H1 (cell line): ENCODE measurements around the gene RILPL1. TPM values are rescaled to one million over a fixed set of nuclear protein-coding genes. Genes with fewer than 3 reads are reported as not detected.

Experiments
- CTCF ChIA-PET: fragments of 300-600 bp; sonication (Branson Sonifier 250); formaldehyde crosslinking; loops from one replicate; lab custom pipeline; 2021; ENCODE audit not compliant: partially characterized antibody; lab: Charles Lee
- POLR2A ChIA-PET: fragments of 300-600 bp; sonication (Branson Sonifier 250); formaldehyde crosslinking; loops from one replicate; lab custom pipeline; 2021; ENCODE audit warnings: inconsistent platforms; ENCODE audit not compliant: partially characterized antibody; lab: Charles Lee
- DNase-seq, 2 experiments: peaks; one replicate each; pipeline versions ENCODE4 v3.0.0 to v3.0.0-alpha.2; 2010 to 2022; ENCODE audit warnings: low spot score in 2 of 2, low read depth in 1 of 2, mixed read lengths in 1 of 2
- FAIRE-seq: peaks from 2 replicates; lab custom pipeline; 2011; peaks lifted over from hg19 to GRCh38; lab: Jason Lieb, UNC
- H2AFZ ChIP-seq: 2 replicates; pipeline ENCODE4 v1.8.1; 2012; ENCODE audit warnings: low read length, inconsistent platforms
- H2AK5ac ChIP-seq: 2 replicates; pipeline ENCODE4 v1.6.1; 2013; ENCODE audit warnings: low read depth, low read length
- H2BK120ac ChIP-seq: replicated peaks from 2 replicates; pipeline ENCODE3; 2013; ENCODE audit warnings: low read depth, low read length, inconsistent platforms
- H2BK12ac ChIP-seq: 2 replicates; pipeline ENCODE4 v1.6.1; 2013; ENCODE audit warnings: low read depth, low read length
- H2BK15ac ChIP-seq: 2 replicates; pipeline ENCODE4 v1.6.1; 2013; ENCODE audit warnings: low read length
- H2BK20ac ChIP-seq: 2 replicates; pipeline ENCODE4 v1.6.1; 2013; ENCODE audit warnings: low read length
- H2BK5ac ChIP-seq: 2 replicates; pipeline ENCODE4 v1.6.1; 2013; ENCODE audit warnings: low read depth, low read length
- H3K14ac ChIP-seq: 2 replicates; pipeline ENCODE4 v1.6.1; 2013; ENCODE audit warnings: inconsistent platforms; ENCODE audit not compliant: insufficient read length
- H3K18ac ChIP-seq: 2 replicates; pipeline ENCODE4 v1.6.1; 2013; ENCODE audit warnings: low read length; ENCODE audit errors: extremely low read depth
- H3K23ac ChIP-seq: 2 replicates; pipeline ENCODE4 v1.6.1; 2013; ENCODE audit warnings: inconsistent platforms; ENCODE audit not compliant: insufficient read length
- H3K23me2 ChIP-seq: 2 replicates; pipeline ENCODE4 v1.6.1; 2013; ENCODE audit warnings: low read depth, low read length
- H3K27ac ChIP-seq: 2 replicates; pipeline ENCODE4 v1.6.1; 2011; ENCODE audit warnings: low read depth, low read length, inconsistent platforms
- H3K27me3 ChIP-seq, 4 experiments: replicated peaks in 1 of 4; 1 replicate in 1 of 4; 2 replicates in 3 of 4; pipeline versions ENCODE4 v1.6.1 to v1.8.1; 2011 to 2013; ENCODE audit warnings: low read length in 3 of 4, mild to moderate bottlenecking in 3 of 4, inconsistent platforms in 2 of 4, mixed read lengths in 2 of 4, moderate library complexity in 1 of 4; ENCODE audit not compliant: control insufficient read depth in 3 of 4, insufficient read depth in 3 of 4; ENCODE audit errors: extremely low read depth in 1 of 4
- H3K36me3 ChIP-seq, 4 experiments: 2 replicates each; pipeline versions ENCODE4 v1.6.1 to v1.8.1; 2011 to 2013; ENCODE audit warnings: mild to moderate bottlenecking in 4 of 4, low read length in 3 of 4, moderate library complexity in 2 of 4, control low read depth in 1 of 4, inconsistent platforms in 1 of 4; ENCODE audit not compliant: insufficient read depth in 4 of 4, control insufficient read depth in 2 of 4
- H3K4ac ChIP-seq: replicated peaks from 2 replicates; pipeline ENCODE3; 2013; ENCODE audit warnings: low read length, low read depth, mixed read lengths, inconsistent platforms; ENCODE audit not compliant: insufficient read length
- H3K4me1 ChIP-seq, 4 experiments: replicated peaks in 1 of 4; 1 replicate in 1 of 4; 2 replicates in 3 of 4; pipeline versions ENCODE4 v1.6.1 to v1.8.1; 2011 to 2013; ENCODE audit warnings: low read length in 3 of 4, inconsistent platforms in 2 of 4, mixed read lengths in 1 of 4; ENCODE audit not compliant: insufficient read depth in 4 of 4, control insufficient read depth in 3 of 4
- H3K4me2 ChIP-seq, 2 experiments: 2 replicates each; pipeline versions ENCODE4 v1.6.1 to v1.8.1; 2011 to 2013; ENCODE audit warnings: low read depth in 2 of 2, low read length in 2 of 2, control low read depth in 1 of 2, inconsistent platforms in 1 of 2, mild to moderate bottlenecking in 1 of 2; ENCODE audit not compliant: insufficient read depth in 1 of 2
- H3K4me3 ChIP-seq, 4 experiments: fragments of 200-600, 300-600 bp in 1 of 4; sonication (generic), shearing (Covaris generic), sonication (Bioruptor Twin) in 1 of 4; 2 replicates each; pipeline versions ENCODE4 v1.5.1 to v1.8.1; 2011 to 2016; ENCODE audit warnings: low read length in 4 of 4, low read depth in 3 of 4, control low read depth in 2 of 4, inconsistent platforms in 2 of 4, mild to moderate bottlenecking in 2 of 4, mixed read lengths in 1 of 4, moderate library complexity in 1 of 4; ENCODE audit not compliant: insufficient read depth in 2 of 4; ENCODE audit errors: extremely low read depth in 1 of 4
- H3K56ac ChIP-seq: replicated peaks from 2 replicates; pipeline ENCODE3; 2013; ENCODE audit warnings: low read depth, mild to moderate bottlenecking, mixed read lengths, low read length, inconsistent platforms; ENCODE audit not compliant: insufficient read length
- H3K79me1 ChIP-seq: 2 replicates; pipeline ENCODE4 v1.6.1; 2013; ENCODE audit warnings: low read depth, low read length, control low read depth
- H3K79me2 ChIP-seq, 2 experiments: 2 replicates each; pipeline versions ENCODE4 v1.6.1 to v1.8.1; 2012 to 2013; ENCODE audit warnings: low read length in 2 of 2, mild to moderate bottlenecking in 2 of 2, inconsistent platforms in 1 of 2; ENCODE audit not compliant: insufficient read depth in 2 of 2, control insufficient read depth in 1 of 2
- H3K9ac ChIP-seq, 4 experiments: replicated peaks in 1 of 4; 1 replicate in 1 of 4; 2 replicates in 3 of 4; pipeline versions ENCODE4 v1.6.1 to v1.8.1; 2011 to 2013; ENCODE audit warnings: low read depth in 3 of 4, low read length in 3 of 4, control low read depth in 2 of 4, mild to moderate bottlenecking in 2 of 4, moderate library complexity in 2 of 4, inconsistent platforms in 1 of 4; ENCODE audit errors: extremely low read depth in 1 of 4
- H3K9me3 ChIP-seq, 2 experiments: 2 replicates each; pipeline versions ENCODE4 v1.6.1 to v1.8.1; 2012 to 2013; ENCODE audit warnings: mild to moderate bottlenecking in 2 of 2, moderate library complexity in 2 of 2, control low read depth in 1 of 2, inconsistent platforms in 1 of 2, low read depth in 1 of 2, low read length in 1 of 2, mixed read lengths in 1 of 2; ENCODE audit not compliant: insufficient read depth in 2 of 2
- H4K20me1 ChIP-seq, 2 experiments: replicated peaks in 1 of 2; 2 replicates each; pipeline versions ENCODE3 to v1.8.1; 2011 to 2013; ENCODE audit warnings: inconsistent platforms in 2 of 2, low read length in 2 of 2, mild to moderate bottlenecking in 1 of 2; ENCODE audit not compliant: insufficient read depth in 2 of 2, control insufficient read depth in 1 of 2
- H4K5ac ChIP-seq: 2 replicates; pipeline ENCODE4 v1.6.1; 2013; ENCODE audit warnings: low read length, low read depth, mixed read lengths, inconsistent platforms; ENCODE audit not compliant: insufficient read length
- H4K8ac ChIP-seq: 2 replicates; pipeline ENCODE4 v1.8.0; 2013; ENCODE audit warnings: mild to moderate bottlenecking, moderate library complexity, low read length, inconsistent platforms; ENCODE audit not compliant: insufficient read depth; ENCODE audit errors: extremely low read depth
- H4K91ac ChIP-seq: replicated peaks from 2 replicates; pipeline ENCODE3; 2013; ENCODE audit warnings: low read length, mixed read lengths, inconsistent platforms; ENCODE audit not compliant: insufficient read length
- EGR1 ChIP-seq: IDR thresholded peaks from 2 replicates; pipeline ENCODE4 v1.6.1; 2011; ENCODE audit warnings: low read depth, low read length, borderline replicate concordance
- EZH2 ChIP-seq: fragments of 200-600 bp; sonication (generic); IDR thresholded peaks from 2 replicates; pipeline ENCODE4 v1.7.1; 2012; ENCODE audit warnings: low read depth, mild to moderate bottlenecking, moderate library complexity, low read length, inconsistent platforms; ENCODE audit not compliant: severe bottlenecking
- KDM1A ChIP-seq: fragments of 200-600, 300-600 bp; sonication (generic); IDR thresholded peaks from 2 replicates; pipeline ENCODE4 v1.7.1; 2016; ENCODE audit warnings: mild to moderate bottlenecking, low read length, borderline replicate concordance
- POLR2A ChIP-seq, 2 experiments: IDR thresholded peaks; 1 replicate in 1 of 2; 2 replicates in 1 of 2; pipeline ENCODE4 v1.6.1; 2011; ENCODE audit warnings: low read depth in 2 of 2, low read length in 2 of 2, mild to moderate bottlenecking in 2 of 2; ENCODE audit errors: control extremely low read depth in 1 of 2
- RBBP5 ChIP-seq: IDR thresholded peaks from 2 replicates; pipeline ENCODE4 v1.7.1; 2012; ENCODE audit warnings: low read depth, mild to moderate bottlenecking, inconsistent platforms, low read length, moderate library complexity, borderline replicate concordance
- TAF1 ChIP-seq: IDR thresholded peaks from 2 replicates; pipeline ENCODE4 v1.6.1; 2011; ENCODE audit warnings: mild to moderate bottlenecking, low read depth, low read length
- WGBS, 2 experiments: shearing (Covaris generic) in 1 of 2; methylation state at CpG; one replicate each; pipeline versions ENCODE4 v1.1.6 to v1.1.7; 2013 to 2015; ENCODE audit warnings: low lambda C conversion rate in 2 of 2, mixed read lengths in 2 of 2, inconsistent platforms in 1 of 2, low coverage in 1 of 2, missing lambda C conversion rate in 1 of 2; ENCODE audit not compliant: insufficient replicate concordance in 2 of 2, insufficient coverage in 1 of 2, insufficient read length in 1 of 2; ENCODE audit errors: extremely low coverage in 1 of 2, missing lambda C conversion rate in 1 of 2; 5-methylcytosine and 5-hydroxymethylcytosine counted together
- polyA plus RNA-seq, 7 experiments: library from polyadenylated mRNA; depleted of rRNA in 3 of 7; stranded (reverse) in 5 of 7; unstranded in 2 of 7; fragments of >200 nt in 5 of 7; fragments of 200-250 nt in 2 of 7; gene quantifications; 1 replicate in 5 of 7; 2 replicates in 1 of 7; 4 replicates in 1 of 7; pipeline versions ENCODE4 v1.2.1 to v1.2.3, GENCODE V29; 2011 to 2013; ENCODE audit warnings: missing spikeins in 2 of 7, mixed read lengths in 2 of 7
- total RNA-seq: library from RNA; stranded (reverse); fragmentation: NEBNext Ultra II Directional; extraction: Animal tissue kit (Norgen Biotek cat#: 25700); gene quantifications from 2 replicates; pipeline ENCODE4 v1.2.1, GENCODE V29; 2021

Gene RILPL1
- total and polyA plus RNA-seq, 2 of the 8 experiments (the other 6 are each of a cell fraction or from before 2014, with no cell fraction given): 6.7 to 9.4 TPM

DNA sequence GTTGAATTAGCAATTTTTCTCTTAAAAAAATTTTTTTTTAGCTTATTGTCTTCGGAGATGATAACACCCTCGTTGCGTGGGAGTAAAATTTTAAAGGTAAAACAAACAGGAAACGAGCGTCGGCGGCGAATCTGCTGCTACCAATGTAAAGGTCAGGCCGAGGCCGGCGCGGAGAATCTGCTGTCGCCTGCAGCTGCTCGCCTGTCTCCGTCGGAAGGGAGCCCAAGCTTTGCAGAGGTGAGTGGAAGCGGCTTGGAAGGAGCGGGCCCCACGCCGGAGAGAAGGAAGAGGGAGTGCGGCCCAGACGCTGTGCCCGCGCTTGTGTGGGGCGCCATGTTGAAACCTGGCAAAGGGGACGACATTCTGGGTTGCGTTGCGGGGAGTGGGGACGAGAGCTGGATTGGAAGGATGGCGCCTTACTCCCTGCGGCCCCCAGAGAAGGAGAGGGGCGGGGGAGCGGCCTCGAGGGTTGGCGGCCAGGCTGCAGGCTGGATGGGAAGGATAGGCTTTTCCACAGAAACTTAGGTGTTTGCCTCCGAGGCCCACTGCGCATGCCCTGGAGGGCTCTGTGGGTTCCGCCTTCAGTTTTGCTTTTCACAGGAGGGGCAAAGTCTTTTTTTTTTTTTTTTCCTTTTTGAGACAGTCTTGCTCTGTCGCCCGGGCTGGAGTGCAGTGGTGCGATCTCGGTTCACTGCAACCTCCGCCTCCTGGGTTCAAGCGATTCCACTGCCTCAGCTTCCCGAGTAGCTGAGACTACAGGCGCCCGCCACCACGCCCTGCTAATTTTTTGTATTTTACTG lies 75.3 kb downstream of the RILPL1 start, which contains the start of gene SNRNP35:
SNRNP35 (plus strand) TSS at position 160 of the 800 bp plus-strand sequence. CDS start 7,402 bp downstream, outside the sequence.
- peaks cover 0 to 2% of the 10 kb centered on the region in 2 experiments for H4K20me1 ChIP-seq
- DNase-seq (peak; percentile 43 to 81), FAIRE-seq (no peak)
- peak within 1 kb of the TSS; percentile 94 for H4K91ac ChIP-seq
- no peaks in the 10 kb centered on the region for H3K9me3 ChIP-seq
- H2BK120ac ChIP-seq: no peak within 1 kb of the TSS
- H2BK5ac ChIP-seq: peak within 1 kb of the TSS; percentile 99
- no peak within 1 kb of the TSS for H3K14ac ChIP-seq
- H3K79me2 ChIP-seq: no peaks in the 10 kb centered on the region
- peak within 1 kb of the TSS; percentile 95 for H3K56ac ChIP-seq
- H3K4me1 ChIP-seq: no peaks in the 10 kb centered on the region
- H3K36me3 ChIP-seq: no peaks in the 10 kb centered on the region
- H2BK20ac ChIP-seq: no peak within 1 kb of the TSS
- peak within 1 kb of the TSS; percentile 87 for H2BK12ac ChIP-seq
- H4K5ac ChIP-seq: peak within 1 kb of the TSS; percentile 85
- peak within 1 kb of the TSS; percentile 77 to 98 (median 84) for H3K4me3 ChIP-seq
- no peak within 1 kb of the TSS; the same call in 1 of the 2 replicates for H2BK15ac ChIP-seq
- H3K9ac ChIP-seq: peak within 1 kb of the TSS; percentile 76 to 98 (median 88)
- H3K4ac ChIP-seq: no peak within 1 kb of the TSS
- H3K79me1 ChIP-seq: no peaks in the 10 kb centered on the region
- H3K27me3 ChIP-seq: no peaks in the 10 kb centered on the region
- peak within 1 kb of the TSS; percentile 100 for H3K18ac ChIP-seq
- H3K27ac ChIP-seq: peak within 1 kb of the TSS; percentile 98
- POLR2A ChIA-PET: interaction anchor here (0.5 to 2.8 kb wide), 18 partner anchors 9 to 254 kb away, joined by 3 to 9 read pairs (median 3); partner anchors contain the start of genes ATP6V0A2 and KMT5A
- 0 out of 2 replicates have a peak, but pooled peaks cover 1% of the 10 kb centered on the region for H3K23me2 ChIP-seq
- no peak within 1 kb of the TSS for H3K23ac ChIP-seq
- peak within 1 kb of the TSS; percentile 47 for H2AFZ ChIP-seq
- peak within 1 kb of the TSS; percentile 65 to 70 for H3K4me2 ChIP-seq
- H4K8ac ChIP-seq: peak within 1 kb of the TSS; percentile 100; the same call in 1 of the 2 replicates
- CTCF ChIA-PET: no interaction called here
- no peak within 1 kb of the TSS for H2AK5ac ChIP-seq
- WGBS, 2 experiments: 0% methylated on average over 42 of the region's 48 CpGs; no CpG with 5 or more reads in 1 of the 2 experiments
- peak; percentile 66 to 91 for TF ChIP-seq POLR2A (IDR thresholded peaks at IDR 0.05; ENCODE audit: control extremely low read depth in 1 of 2, low read depth in 2 of 2, low read length in 2 of 2)
- TF ChIP-seq RBBP5: peak; percentile 92
- peak; percentile 90 for TF ChIP-seq TAF1
- TF ChIP-seq KDM1A: no peak
- TF ChIP-seq EGR1: peak; percentile 62; the same call in 1 of the 2 replicates
- TF ChIP-seq EZH2: no peak
